HuH-7.5 (cell line): Measurements from ENCODE around the gene SH3TC1.

Experiments used
- DNase-seq: peaks from one replicate; pipeline ENCODE4 v3.0.0; 2011; ENCODE audit warnings: low spot score

SH3TC1 gene

GRCh38 chr4:8198906-8199593, at the start of gene SH3TC1:
SH3TC1 (plus strand) TSS chr4:8199290; CDS start chr4:8205195, 5,905 bp downstream.
- peak; percentile 100 for DNase-seq

GRCh38 chr4:8149664-8150063, 49.4 kb upstream of the SH3TC1 start:
- no peak for DNase-seq

- DNase-seq = no peak
These were observed 48.7 kb upstream of the SH3TC1 start for GRCh38 chr4:8150152-8151090.

- DNase-seq = no peak
These were observed 47.9 kb upstream of the SH3TC1 start for GRCh38 chr4:8151165-8151650.

GRCh38 chr4:8152090-8152864, 46.8 kb upstream of the SH3TC1 start:
- DNase-seq = no peak

- no peak for DNase-seq
These were observed 46.2 kb upstream of the SH3TC1 start for GRCh38 chr4:8152865-8153257.

- no peak for DNase-seq
These were observed 45.6 kb upstream of the SH3TC1 start for GRCh38 chr4:8153441-8153840.

GRCh38 chr4:8155048-8155447, 44.0 kb upstream of the SH3TC1 start:
- no peak for DNase-seq

GRCh38 chr4:8155660-8156421, 43.2 kb upstream of the SH3TC1 start:
- DNase-seq = no peak

GRCh38 chr4:8156617-8157016, 42.5 kb upstream of the SH3TC1 start:
- DNase-seq = no peak

- DNase-seq = no peak
These were observed 41.6 kb upstream of the SH3TC1 start for GRCh38 chr4:8157496-8157895.

- DNase-seq = no peak
These were observed 41.0 kb upstream of the SH3TC1 start for GRCh38 chr4:8157944-8158709.

GRCh38 chr4:8158710-8159536, 40.2 kb upstream of the SH3TC1 start, which contains the start of gene ABLIM2:
ABLIM2 (minus strand) TSS chr4:8158813; CDS start chr4:8158689, 124 bp downstream.
- DNase-seq = peak; percentile 90

- no peak for DNase-seq
These were observed 39.4 kb upstream of the SH3TC1 start for GRCh38 chr4:8159537-8160232.

- no peak for DNase-seq
These were observed 38.9 kb upstream of the SH3TC1 start for GRCh38 chr4:8160233-8160560.

GRCh38 chr4:8160572-8160971, 38.5 kb upstream of the SH3TC1 start:
- DNase-seq = no peak

GRCh38 chr4:8162625-8163024, 36.5 kb upstream of the SH3TC1 start:
- DNase-seq = no peak

- DNase-seq = no peak
These were observed 36.1 kb upstream of the SH3TC1 start for GRCh38 chr4:8163026-8163425.
